ENCODE measurements around the gene IFNL2. TPM values are rescaled to one million over a fixed set of nuclear protein-coding genes. Genes with fewer than 3 reads are reported as not detected.

Gene IFNL2
- not detected in 2 replicates for total RNA-seq

GRCh38 chr19:39268085-39268484 is at the start of gene IFNL2:
IFNL2 (plus strand) TSS chr19:39268396; CDS start chr19:39268569, 173 bp downstream.

GRCh38 chr19:39244410-39245100 is 23.6 kb upstream of the IFNL2 start, which contains the start of gene IFNL3:
IFNL3 (minus strand) TSS chr19:39245006; CDS start chr19:39244967, 39 bp downstream.

GRCh38 chr19:39248806-39249205 is 19.4 kb upstream of the IFNL2 start, which contains the start of gene IFNL4:
IFNL4 (minus strand) TSS chr19:39248856.

GRCh38 chr19:39296055-39296645 is 28.0 kb downstream of the IFNL2 start, which contains the start of gene IFNL1:
IFNL1 (plus strand) TSS chr19:39296407; CDS start chr19:39296422, 15 bp downstream.

Other genes starting within 250 kb of the IFNL2 start
- 0.34 and 2.7 TPM in 2 replicates for gene FBXO27, start 235.8 kb upstream of the IFNL2 start, total RNA-seq
- 0.10 and 0.33 TPM in 2 replicates for gene ACP7, start 184.0 kb upstream of the IFNL2 start, total RNA-seq
- gene PAK4, start 142.6 kb upstream of the IFNL2 start, total RNA-seq: 10.0 and 16.9 TPM in 2 replicates
- gene NCCRP1, start 71.4 kb upstream of the IFNL2 start, total RNA-seq: 0.15 TPM in 1 of 2 replicates, not detected in the other
- gene SYCN, start 64.1 kb upstream of the IFNL2 start, total RNA-seq: not detected in 2 replicates
- gene IFNL3, start 23.4 kb upstream of the IFNL2 start, total RNA-seq: not detected in 2 replicates
- gene IFNL4, start 19.5 kb upstream of the IFNL2 start, total RNA-seq: not detected in 2 replicates
- not detected in 2 replicates for gene IFNL1, start 28.0 kb downstream of the IFNL2 start, total RNA-seq
- gene LRFN1, start 52.5 kb downstream of the IFNL2 start, total RNA-seq: 0.25 and 0.47 TPM in 2 replicates
- gene GMFG, start 67.6 kb downstream of the IFNL2 start, total RNA-seq: 85.3 and 115 TPM in 2 replicates
- gene SAMD4B, start 74.0 kb downstream of the IFNL2 start, total RNA-seq: 40.3 and 43.9 TPM in 2 replicates
- 39.4 and 49.1 TPM in 2 replicates for gene PAF1, start 122.7 kb downstream of the IFNL2 start, total RNA-seq
- gene MED29, start 123.0 kb downstream of the IFNL2 start, total RNA-seq: 19.3 and 25.0 TPM in 2 replicates
- 17.3 and 17.5 TPM in 2 replicates for gene ZFP36, start 138.5 kb downstream of the IFNL2 start, total RNA-seq
- 8.9 and 16.5 TPM in 2 replicates for gene PLEKHG2, start 144.3 kb downstream of the IFNL2 start, total RNA-seq
- 1,349 and 1,363 TPM in 2 replicates for gene RPS16, start 167.6 kb downstream of the IFNL2 start, total RNA-seq
- 72.3 and 79.9 TPM in 2 replicates for gene SUPT5H, start 177.2 kb downstream of the IFNL2 start, total RNA-seq
- gene TIMM50, start 212.4 kb downstream of the IFNL2 start, total RNA-seq: 106 and 118 TPM in 2 replicates
- gene DLL3, start 230.6 kb downstream of the IFNL2 start, total RNA-seq: 0.53 and 1.0 TPM in 2 replicates
- not detected in 2 replicates for gene SELENOV, start 246.7 kb downstream of the IFNL2 start, total RNA-seq

All from mammary microvascular endothelial cell (primary cell).